Muscle of leg (tissue), 11 donors: ENCODE data around the gene GPR156. TPM values are rescaled to one million over a fixed set of nuclear protein-coding genes. Genes with fewer than 3 reads are reported as not detected.

Experiments
- DNase-seq: peaks from one replicate; pipeline ENCODE4 v3.0.0; 2013
- H3K27ac ChIP-seq: one replicate; pipeline ENCODE4 v1.5.1; 2013; ENCODE audit warnings: mild to moderate bottlenecking, low read length, control low read depth
- H3K27me3 ChIP-seq: one replicate; pipeline ENCODE4 v1.6.1; 2013; ENCODE audit warnings: low read length; ENCODE audit not compliant: control insufficient read depth, insufficient read depth
- H3K36me3 ChIP-seq: one replicate; pipeline ENCODE4 v1.6.1; 2013; ENCODE audit warnings: low read length; ENCODE audit not compliant: control insufficient read depth, insufficient read depth
- H3K4me1 ChIP-seq: one replicate; pipeline ENCODE4 v1.6.1; 2013; ENCODE audit warnings: low read length; ENCODE audit not compliant: control insufficient read depth, insufficient read depth
- H3K4me3 ChIP-seq: one replicate; pipeline ENCODE4 v1.5.1; 2013; ENCODE audit warnings: low read length, control low read depth
- H3K9me3 ChIP-seq: replicated peaks from 2 replicates; pipeline ENCODE4 v1.6.1; 2013; ENCODE audit warnings: low read depth, low read length; ENCODE audit not compliant: control insufficient read depth
- WGBS: methylation state at CpG from one replicate; pipeline ENCODE4 v1.1.5; 2013; ENCODE audit warnings: missing lambda C conversion rate; ENCODE audit not compliant: insufficient coverage; 5-methylcytosine and 5-hydroxymethylcytosine counted together
- polyA plus RNA-seq, 8 donors: library from polyadenylated mRNA; unstranded; fragments of 120-200 nt; gene quantifications; one replicate each; pipeline versions ENCODE4 v1.2.1 to v1.2.3, GENCODE V29; 2013; ENCODE audit warnings: inconsistent platforms in 1 of 8, low replicate concordance in 1 of 8; ENCODE audit not compliant: insufficient read length in 8 of 8, insufficient read depth in 1 of 8
- total RNA-seq: library from RNA; stranded (reverse); fragments of 120-200 nt; gene quantifications from one replicate; pipeline ENCODE4 v1.2.4, GENCODE V29; 2013

Gene GPR156
- total and polyA plus RNA-seq, 9 donors: 1.6 to 3.1 (median 2.1) TPM

DNA sequence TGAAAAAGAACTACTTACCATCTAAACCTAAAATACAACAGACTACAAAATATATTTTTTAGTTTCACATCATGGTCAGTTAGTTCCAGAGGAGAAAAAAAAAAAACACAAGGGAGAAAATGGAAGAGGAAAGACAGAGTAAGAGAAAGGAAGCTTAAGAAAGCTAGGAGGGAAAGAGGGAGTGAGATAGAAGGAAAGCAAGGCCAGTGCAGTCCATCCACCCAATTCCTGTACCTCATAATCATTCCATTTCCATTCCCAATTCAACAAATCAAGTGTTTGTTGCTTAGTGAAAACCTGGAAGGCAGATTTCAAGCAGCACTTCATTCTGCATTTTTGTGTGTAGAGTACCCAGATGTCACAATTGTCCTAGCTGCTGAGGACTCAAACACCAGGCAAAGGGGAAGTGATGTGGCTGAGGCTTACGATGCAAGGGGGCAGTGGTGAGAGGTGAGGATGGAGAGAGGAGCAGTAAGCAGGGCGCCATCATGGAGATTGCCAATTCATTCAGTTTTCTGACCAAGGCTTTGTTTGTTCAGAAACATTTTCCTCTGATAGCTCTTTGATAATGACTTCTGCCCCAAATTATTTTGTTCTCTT is 107.2 kb downstream of the GPR156 start:
- Histone ChIP-seq H3K4me3 (no peak overlapping the region), H3K36me3 (no peaks in the 10 kb centered on the region), H3K9me3 (no peaks in the 10 kb centered on the region), H3K4me1 (peaks cover 13% of the 10 kb centered on the region), H3K27me3 (no peaks in the 10 kb centered on the region), H3K27ac (peak overlapping the region; percentile 9)
- no peak for DNase-seq
- WGBS: 60% methylated on average over 1 of the region's 2 CpGs

DNA sequence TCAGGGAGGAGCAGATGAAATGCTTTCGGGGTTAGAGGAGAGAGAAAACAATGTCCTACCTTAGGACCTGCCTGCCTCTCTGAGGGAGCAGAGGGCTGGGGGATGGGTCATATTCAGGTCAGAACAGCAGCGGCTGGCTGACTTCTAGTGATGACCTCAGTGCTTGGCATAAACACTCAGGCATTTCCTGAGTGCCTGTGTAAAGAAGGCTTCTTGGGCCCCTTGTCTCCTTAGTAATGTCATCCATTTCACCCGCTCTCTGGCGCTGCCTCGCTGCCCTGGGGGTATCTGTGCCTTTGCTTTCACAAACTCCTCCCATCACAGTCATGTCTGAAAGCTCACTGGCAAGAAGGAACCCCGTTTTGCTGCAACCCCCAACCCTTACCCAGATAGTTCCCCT is 107.9 kb downstream of the GPR156 start:
- Histone ChIP-seq H3K4me1 (peaks cover 13% of the 10 kb centered on the region), H3K36me3 (no peaks in the 10 kb centered on the region), H3K27me3 (no peaks in the 10 kb centered on the region), H3K4me3 (no peak overlapping the region), H3K27ac (peak overlapping the region; percentile 21), H3K9me3 (no peaks in the 10 kb centered on the region)
- WGBS: 39% methylated on average over 3 of the region's 6 CpGs
- peak; percentile 65 for DNase-seq

DNA sequence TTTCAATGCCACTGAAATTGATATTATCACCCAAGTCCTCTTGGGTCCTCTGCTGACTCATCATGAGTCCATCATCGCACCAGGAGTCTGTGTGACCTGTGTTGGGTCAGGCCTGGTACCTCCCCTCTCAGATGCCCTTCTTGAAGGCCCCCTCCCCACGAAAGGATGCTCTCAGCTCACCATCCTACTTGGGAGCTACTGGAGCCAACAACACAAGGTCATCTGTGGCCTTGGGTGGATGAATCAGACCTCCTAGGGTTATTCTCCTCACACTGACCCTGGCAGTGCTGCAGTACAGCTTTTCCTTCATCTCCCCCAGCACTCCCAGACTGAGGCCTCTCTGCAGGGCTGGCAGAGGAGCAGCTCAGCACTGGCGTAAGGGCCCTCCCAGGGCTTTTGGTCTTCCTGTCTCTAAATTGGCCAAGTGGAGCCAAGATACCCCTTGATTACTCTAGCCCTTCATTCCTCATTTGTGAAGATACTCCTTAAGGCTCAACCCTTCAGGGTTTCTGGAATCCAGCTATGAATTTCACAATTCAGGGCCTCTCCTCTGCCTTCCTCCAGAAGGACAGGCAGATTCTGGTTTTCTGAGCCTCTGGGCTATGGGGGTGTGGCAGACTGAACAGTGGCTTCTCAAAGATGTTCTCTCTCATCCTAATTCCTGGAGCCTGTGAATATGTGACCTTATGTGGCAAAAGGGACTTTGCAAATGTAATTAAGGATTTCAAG is 110.0 kb downstream of the GPR156 start:
- H3K27me3 ChIP-seq: no peaks in the 10 kb centered on the region
- no peak overlapping the region for H3K4me3 ChIP-seq
- DNase-seq: no peak
- H3K4me1 ChIP-seq: peaks cover 22% of the 10 kb centered on the region
- no peaks in the 10 kb centered on the region for H3K9me3 ChIP-seq
- no peak overlapping the region for H3K27ac ChIP-seq
- WGBS: 80% methylated on average over 1 of the region's 3 CpGs
- H3K36me3 ChIP-seq: no peaks in the 10 kb centered on the region

DNA sequence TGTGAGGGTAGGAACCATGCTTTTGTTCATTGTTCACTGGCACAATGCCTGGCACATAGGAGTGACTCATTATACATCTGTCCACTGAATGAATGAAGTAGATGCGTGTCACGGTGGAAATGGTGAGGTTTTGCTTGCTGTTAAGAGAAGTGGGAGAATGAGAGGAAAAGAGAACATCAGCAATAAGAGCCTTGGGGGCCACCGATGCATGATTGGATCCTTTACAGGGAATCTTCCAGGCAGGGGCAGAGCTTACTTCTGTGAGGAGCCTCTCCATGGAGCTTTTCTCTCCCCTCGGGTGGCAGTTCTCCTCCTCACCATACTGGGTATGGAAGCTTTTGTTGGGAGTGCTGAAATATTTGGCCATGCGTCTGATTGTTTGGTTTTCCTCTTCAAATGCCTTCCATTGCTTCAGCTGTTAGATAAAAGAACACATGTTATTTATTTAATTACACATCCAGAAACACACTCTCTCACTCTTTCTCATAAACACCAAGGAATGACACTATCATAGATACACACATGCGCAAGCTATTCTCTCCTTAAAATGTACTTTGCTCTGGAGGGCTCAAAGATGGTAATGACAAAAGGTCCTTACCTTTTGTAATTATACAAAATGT is 111.9 kb downstream of the GPR156 start:
- no peak for DNase-seq
- Histone ChIP-seq H3K36me3 (no peaks in the 10 kb centered on the region), H3K4me3 (no peak overlapping the region), H3K27me3 (no peaks in the 10 kb centered on the region), H3K9me3 (no peaks in the 10 kb centered on the region), H3K4me1 (peaks cover 22% of the 10 kb centered on the region), H3K27ac (no peak overlapping the region)
- WGBS: 100% methylated on average over 2 of the region's 6 CpGs

DNA sequence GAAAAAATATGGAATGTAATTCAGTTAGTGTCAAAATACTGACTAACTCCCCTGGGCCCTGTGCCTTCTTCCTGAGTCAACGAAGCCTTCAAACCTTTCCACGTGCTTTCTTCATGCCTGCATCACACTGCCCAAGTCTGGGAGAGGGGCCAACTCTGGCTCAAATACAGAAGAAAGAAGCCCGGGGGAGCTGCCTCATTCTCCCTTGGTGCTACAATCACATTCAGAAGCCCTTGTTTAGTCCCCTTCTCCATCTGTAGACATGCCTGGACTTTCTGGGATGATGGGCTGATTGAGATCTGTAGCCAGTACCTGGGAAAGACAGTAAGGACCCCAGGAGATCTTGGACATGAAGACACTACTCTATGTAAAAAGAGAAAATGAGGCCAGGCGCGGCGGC is 113.0 kb downstream of the GPR156 start:
- H3K27me3 ChIP-seq: no peaks in the 10 kb centered on the region
- H3K4me3 ChIP-seq: no peak overlapping the region
- no peak overlapping the region for H3K27ac ChIP-seq
- WGBS: 100% methylated on average over 1 of the region's 6 CpGs
- no peak for DNase-seq
- no peaks in the 10 kb centered on the region for H3K36me3 ChIP-seq
- H3K9me3 ChIP-seq: no peaks in the 10 kb centered on the region
- H3K4me1 ChIP-seq: peaks cover 15% of the 10 kb centered on the region

DNA sequence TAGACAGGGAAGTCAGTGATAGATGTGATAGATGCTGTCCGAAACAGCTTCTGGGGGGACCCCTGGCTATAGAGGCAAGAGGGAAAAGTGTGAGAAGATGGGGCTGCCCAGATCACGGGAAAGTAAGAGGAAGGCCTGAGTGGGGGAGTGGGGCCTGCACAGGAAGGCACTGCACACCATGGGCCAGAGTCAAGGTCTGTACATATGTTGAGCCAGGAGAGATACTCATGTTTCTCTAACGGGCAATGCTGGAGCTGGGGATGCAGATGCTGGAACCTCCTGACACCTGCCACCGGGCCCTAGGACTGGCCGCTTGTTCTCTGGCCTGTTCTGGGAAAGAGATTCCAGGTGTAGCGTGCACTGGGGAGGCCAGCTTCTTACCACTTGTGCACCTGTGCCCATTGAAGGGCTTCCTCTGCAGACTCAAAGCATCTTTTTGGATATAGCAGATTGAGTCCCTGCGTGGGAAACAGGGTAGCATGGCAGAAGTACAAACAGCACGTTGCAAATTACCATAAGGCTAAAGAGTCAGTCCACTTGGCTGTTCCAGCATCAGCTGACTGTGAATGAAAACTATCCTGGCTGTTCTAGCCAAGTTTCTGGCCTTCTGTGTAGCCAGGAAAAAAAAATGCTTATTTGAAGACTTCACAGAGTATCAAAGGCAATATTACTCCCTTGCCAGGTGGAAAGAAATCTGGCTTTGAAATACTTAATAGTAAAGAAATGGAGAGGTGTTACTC is 113.7 kb downstream of the GPR156 start:
- no peaks in the 10 kb centered on the region for H3K27me3 ChIP-seq
- H3K4me1 ChIP-seq: peaks cover 9% of the 10 kb centered on the region
- no peaks in the 10 kb centered on the region for H3K9me3 ChIP-seq
- no peaks in the 10 kb centered on the region for H3K36me3 ChIP-seq
- WGBS: 73% methylated on average over 8 of the region's 8 CpGs
- no peak overlapping the region for H3K4me3 ChIP-seq
- DNase-seq: peak; percentile 83
- no peak overlapping the region for H3K27ac ChIP-seq

DNA sequence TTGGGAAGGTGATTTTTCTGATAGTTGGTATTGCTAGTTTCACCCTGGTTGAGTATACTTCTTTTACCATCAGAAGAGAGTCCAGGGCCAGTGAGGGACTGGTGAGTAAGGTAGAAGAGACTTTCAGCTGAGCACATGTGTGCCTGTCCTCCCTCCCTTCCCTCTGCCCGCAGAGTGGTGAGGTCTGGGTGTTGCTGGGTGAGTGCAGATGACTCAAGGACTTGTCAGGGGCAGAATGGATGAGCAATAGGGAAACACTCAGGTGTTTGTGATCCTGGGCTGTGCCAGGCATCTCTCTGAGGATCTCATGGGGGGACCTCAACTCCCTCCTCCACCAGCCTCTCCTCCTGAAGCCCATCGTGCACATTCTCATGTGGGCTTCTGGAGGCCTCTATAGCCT is 114.8 kb downstream of the GPR156 start:
- H3K27me3 ChIP-seq: no peaks in the 10 kb centered on the region
- no peak overlapping the region for H3K4me3 ChIP-seq
- no peaks in the 10 kb centered on the region for H3K9me3 ChIP-seq
- no peak overlapping the region for H3K27ac ChIP-seq
- H3K4me1 ChIP-seq: peaks cover 9% of the 10 kb centered on the region
- no peaks in the 10 kb centered on the region for H3K36me3 ChIP-seq
- no peak for DNase-seq
- WGBS: no CpG with 5 or more reads among the region's 2 CpGs

DNA sequence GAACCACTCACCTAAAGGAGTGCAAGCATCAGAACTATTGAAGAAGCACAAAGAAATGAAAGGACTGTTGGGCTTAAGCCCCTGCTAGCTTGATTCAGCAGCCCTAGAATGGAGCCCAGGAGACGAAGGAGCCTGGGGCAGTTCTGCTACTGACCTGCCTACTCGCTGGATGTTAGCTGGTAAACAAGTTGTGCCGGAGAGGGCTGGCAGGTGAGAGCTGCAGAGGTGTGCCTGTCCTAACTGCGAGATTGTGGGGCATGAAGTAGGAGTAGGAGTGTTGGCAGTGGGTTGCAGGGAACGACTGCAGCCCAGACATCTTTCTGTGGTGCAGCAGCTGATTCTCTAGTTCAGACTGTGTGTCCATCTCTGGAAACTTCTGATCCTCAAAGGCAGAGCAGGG is 115.6 kb downstream of the GPR156 start:
- Histone ChIP-seq H3K36me3 (no peaks in the 10 kb centered on the region), H3K27ac (no peak overlapping the region), H3K27me3 (no peaks in the 10 kb centered on the region), H3K9me3 (no peaks in the 10 kb centered on the region), H3K4me3 (no peak overlapping the region), H3K4me1 (peaks cover 9% of the 10 kb centered on the region)
- WGBS: 81% methylated on average over 5 of the region's 5 CpGs
- DNase-seq: no peak

DNA sequence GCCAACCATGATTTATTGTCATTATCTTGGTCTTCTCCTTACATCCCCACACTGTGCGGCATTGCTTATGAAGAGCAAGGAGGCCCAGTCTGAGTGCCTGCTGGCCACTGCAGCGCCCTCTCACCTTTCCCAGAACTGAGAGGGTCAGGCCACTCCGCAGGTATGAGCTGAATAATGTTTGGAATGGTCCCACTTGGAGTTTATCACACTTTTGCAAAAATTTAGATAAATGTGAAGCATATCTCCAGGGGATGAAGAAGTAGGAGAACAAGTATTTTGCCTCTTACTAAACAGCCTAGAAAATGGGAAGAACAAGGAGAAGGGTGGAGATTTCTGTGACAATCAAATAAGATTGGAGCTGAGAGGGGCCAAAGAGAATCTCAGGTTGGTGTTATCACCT is 116.4 kb downstream of the GPR156 start:
- no peak for DNase-seq
- Histone ChIP-seq H3K27me3 (no peaks in the 10 kb centered on the region), H3K36me3 (no peaks in the 10 kb centered on the region), H3K27ac (no peak overlapping the region), H3K9me3 (no peaks in the 10 kb centered on the region), H3K4me3 (no peak overlapping the region), H3K4me1 (peaks cover 9% of the 10 kb centered on the region)
- 82% methylated on average over 3 of the region's 3 CpGs for WGBS

DNA sequence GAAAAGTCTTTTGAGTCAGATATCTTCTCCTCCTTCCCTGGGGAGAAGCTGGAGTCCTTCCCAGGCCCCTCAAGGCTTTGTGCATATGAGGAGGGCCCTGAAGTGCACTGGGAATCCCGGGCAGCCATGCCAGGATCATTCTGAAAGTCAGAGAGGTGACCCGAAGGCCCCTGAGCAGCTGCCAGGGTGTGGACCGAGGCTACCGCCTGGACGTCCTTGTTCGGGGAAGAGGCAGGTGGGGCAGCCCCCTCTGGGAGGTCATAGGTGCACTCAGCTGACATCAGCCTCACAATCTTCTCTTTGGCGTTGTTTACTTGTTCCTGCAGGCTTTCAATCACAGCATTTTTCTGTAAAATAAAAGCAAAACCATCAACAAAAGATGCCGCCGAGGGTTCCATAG is 117.0 kb downstream of the GPR156 start:
- Histone ChIP-seq H3K9me3 (no peaks in the 10 kb centered on the region), H3K27ac (no peak overlapping the region), H3K4me1 (peaks cover 9% of the 10 kb centered on the region), H3K27me3 (no peaks in the 10 kb centered on the region), H3K4me3 (no peak overlapping the region), H3K36me3 (no peaks in the 10 kb centered on the region)
- WGBS: 76% methylated on average over 6 of the region's 9 CpGs
- no peak for DNase-seq
